BE2C (cell line): ENCODE data around the gene SHC3.

Experiments
- DNase-seq: peaks from one replicate; pipeline ENCODE4 v3.0.0-alpha.2; 2020
- H3K27me3 ChIP-seq: fragments of 250-450 bp; sonication (Bioruptor Pico); 2 replicates; pipeline ENCODE4 v1.5.1; 2020; ENCODE audit warnings: mild to moderate bottlenecking
- H3K36me3 ChIP-seq: fragments of 250-450 bp; sonication (Bioruptor Pico); 2 replicates; pipeline ENCODE4 v1.5.1; 2020; ENCODE audit warnings: mild to moderate bottlenecking
- H3K4me1 ChIP-seq: fragments of 250-450 bp; sonication (Bioruptor Pico); 2 replicates; pipeline ENCODE4 v1.5.1; 2020
- H3K4me3 ChIP-seq: 2 replicates; pipeline ENCODE4 v1.5.1; 2011; ENCODE audit warnings: low read depth, low read length
- H3K9me3 ChIP-seq: fragments of 250-450 bp; sonication (Bioruptor Pico); 2 replicates; pipeline ENCODE4 v1.5.1; 2020
- TF ChIP-seq, protein P1 (sequence below): IDR thresholded peaks from 2 replicates; pipeline ENCODE4 v1.5.1; 2012; ENCODE audit warnings: mild to moderate bottlenecking, low read depth, low read length

The SHC3 gene

DNA sequence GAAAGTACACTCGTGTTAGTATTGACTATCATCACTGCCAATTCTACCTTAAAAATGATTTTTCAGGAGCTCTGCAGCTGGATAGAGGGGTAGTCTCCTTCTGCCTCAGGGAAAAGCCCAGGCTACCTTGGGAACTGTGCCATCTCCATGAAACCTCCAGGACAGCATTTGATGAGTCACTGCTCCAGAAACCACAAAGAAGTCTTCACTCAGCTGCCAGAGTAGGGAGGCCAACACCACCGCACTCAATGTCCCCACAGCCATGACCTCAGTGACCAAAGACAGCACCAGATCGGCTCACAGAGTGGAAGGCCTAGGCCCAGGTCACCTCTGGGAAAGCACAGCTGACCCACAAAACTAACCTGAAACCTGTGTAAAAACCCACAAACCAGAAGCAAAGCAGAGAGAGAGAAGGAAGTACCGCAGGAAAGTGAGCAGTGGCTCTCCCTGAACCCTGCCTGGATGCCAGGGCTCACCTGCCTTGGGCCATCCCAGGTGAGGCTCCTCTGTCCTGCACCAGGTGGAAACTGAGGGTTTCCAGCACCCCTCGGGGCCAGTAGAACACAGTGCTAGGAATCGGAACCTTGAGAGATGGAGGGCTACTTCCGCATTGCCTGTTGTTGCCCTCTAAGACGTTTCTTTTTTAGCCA is 157.3 kb downstream of the SHC3 start:
- no peaks in the 10 kb centered on the region for H3K4me1 ChIP-seq
- H3K36me3 ChIP-seq = peaks cover 11% of the 10 kb centered on the region
- no peak overlapping the region for H3K4me3 ChIP-seq
- H3K27me3 ChIP-seq = no peaks in the 10 kb centered on the region
- no peaks in the 10 kb centered on the region for H3K9me3 ChIP-seq
- DNase-seq = no peak
- TF ChIP-seq, protein P1, sequence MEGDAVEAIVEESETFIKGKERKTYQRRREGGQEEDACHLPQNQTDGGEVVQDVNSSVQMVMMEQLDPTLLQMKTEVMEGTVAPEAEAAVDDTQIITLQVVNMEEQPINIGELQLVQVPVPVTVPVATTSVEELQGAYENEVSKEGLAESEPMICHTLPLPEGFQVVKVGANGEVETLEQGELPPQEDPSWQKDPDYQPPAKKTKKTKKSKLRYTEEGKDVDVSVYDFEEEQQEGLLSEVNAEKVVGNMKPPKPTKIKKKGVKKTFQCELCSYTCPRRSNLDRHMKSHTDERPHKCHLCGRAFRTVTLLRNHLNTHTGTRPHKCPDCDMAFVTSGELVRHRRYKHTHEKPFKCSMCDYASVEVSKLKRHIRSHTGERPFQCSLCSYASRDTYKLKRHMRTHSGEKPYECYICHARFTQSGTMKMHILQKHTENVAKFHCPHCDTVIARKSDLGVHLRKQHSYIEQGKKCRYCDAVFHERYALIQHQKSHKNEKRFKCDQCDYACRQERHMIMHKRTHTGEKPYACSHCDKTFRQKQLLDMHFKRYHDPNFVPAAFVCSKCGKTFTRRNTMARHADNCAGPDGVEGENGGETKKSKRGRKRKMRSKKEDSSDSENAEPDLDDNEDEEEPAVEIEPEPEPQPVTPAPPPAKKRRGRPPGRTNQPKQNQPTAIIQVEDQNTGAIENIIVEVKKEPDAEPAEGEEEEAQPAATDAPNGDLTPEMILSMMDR = no peak

DNA sequence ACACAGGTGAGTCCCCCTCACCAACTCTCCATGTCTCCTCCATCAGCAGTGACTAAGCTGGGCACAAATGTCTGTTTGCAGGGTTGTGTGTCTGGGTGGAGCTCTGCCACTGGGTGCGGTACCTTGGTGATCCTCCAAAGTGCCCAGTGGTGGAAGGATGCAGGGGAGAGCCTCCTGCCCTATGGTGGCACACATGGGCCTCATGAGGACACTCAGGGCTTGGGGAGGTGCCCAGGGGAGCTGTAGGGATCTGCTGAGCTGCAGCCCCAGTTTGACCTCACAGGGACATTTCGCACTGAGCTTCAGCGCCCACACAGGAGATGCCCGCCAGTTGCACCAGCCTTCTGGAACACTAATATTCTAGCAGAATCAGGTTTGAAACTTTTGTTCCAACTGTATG is 157.9 kb downstream of the SHC3 start:
- Histone ChIP-seq H3K36me3 (peaks cover 11% of the 10 kb centered on the region), H3K27me3 (no peaks in the 10 kb centered on the region), H3K4me1 (no peaks in the 10 kb centered on the region), H3K9me3 (no peaks in the 10 kb centered on the region), H3K4me3 (no peak overlapping the region)
- TF ChIP-seq, protein P1 = no peak
- DNase-seq = no peak

DNA sequence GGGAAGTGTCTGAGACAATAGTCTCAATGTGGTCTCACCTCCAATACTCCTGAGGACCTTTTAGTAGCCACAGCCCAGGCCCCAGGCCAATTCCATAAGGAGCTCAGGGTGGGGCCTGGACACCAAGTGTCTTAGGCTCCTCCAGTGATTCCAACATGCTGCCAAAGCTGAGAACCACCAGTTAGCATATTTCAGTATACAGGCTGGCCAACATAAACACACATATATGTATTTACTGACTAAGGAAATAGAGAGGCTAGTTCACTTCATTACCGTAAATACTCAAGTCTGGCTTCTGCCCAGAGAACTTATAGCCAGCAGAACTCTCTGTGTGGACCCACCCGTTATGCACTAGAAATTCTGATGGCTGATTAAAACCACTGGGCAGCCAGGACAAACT is 163.3 kb downstream of the SHC3 start:
- TF ChIP-seq, protein P1 = no peak
- no peak for DNase-seq

DNA sequence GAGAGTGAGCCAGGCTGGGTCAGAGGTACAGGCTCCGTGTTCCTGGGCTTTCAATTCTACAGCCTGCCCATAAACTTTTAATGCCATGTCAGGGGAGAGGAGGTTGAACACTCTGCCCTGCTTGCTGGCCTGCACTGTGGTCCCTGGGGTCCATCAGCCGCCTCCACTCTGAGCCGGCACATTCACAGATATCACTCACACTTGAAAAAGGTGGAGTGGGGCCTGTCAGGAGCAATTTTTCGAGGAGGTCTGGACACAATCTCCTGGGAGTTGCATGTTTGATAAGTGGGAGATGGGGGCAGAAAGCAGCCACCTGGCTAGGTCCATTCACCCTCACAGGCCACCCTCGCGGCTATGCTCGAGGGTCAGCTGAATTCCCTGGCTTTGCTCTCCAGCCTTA is 164.5 kb downstream of the SHC3 start:
- DNase-seq = no peak
- H3K9me3 ChIP-seq = no peaks in the 10 kb centered on the region
- no peaks in the 10 kb centered on the region for H3K4me1 ChIP-seq
- no peak overlapping the region for H3K4me3 ChIP-seq
- no peaks in the 10 kb centered on the region for H3K27me3 ChIP-seq
- peaks cover 43% of the 10 kb centered on the region for H3K36me3 ChIP-seq
- TF ChIP-seq, protein P1 = no peak

More for the DNA sequence above, 163.3 kb downstream of the SHC3 start:
- Histone ChIP-seq H3K4me3 (no peak overlapping the region), H3K9me3 (no peaks in the 10 kb centered on the region), H3K27me3 (no peaks in the 10 kb centered on the region), H3K36me3 (peaks cover 39% of the 10 kb centered on the region), H3K4me1 (no peaks in the 10 kb centered on the region)

DNA sequence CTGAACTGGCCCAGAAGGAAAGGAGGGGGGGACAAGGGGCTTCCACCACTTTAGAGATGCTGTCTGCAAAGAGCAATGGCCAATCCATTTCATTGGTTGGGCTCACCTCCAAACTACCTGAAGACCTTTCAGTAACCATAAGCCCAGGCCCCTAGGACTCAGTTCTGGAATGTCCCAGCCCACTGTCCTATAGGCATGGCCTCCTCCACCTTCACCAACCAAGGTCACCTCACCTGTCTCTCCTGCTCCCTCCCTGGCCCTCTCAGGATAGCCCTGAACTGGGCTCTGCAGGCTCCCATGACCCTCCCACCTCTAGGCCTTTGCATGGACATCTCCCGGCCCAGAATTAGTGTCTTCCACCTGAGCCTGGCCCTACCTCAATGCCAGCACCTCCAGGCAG is 165.0 kb downstream of the SHC3 start:
- no peak overlapping the region for H3K4me3 ChIP-seq
- no peaks in the 10 kb centered on the region for H3K4me1 ChIP-seq
- TF ChIP-seq, protein P1 = no peak
- no peak for DNase-seq
- H3K36me3 ChIP-seq = peaks cover 47% of the 10 kb centered on the region
- no peaks in the 10 kb centered on the region for H3K9me3 ChIP-seq
- no peaks in the 10 kb centered on the region for H3K27me3 ChIP-seq

DNA sequence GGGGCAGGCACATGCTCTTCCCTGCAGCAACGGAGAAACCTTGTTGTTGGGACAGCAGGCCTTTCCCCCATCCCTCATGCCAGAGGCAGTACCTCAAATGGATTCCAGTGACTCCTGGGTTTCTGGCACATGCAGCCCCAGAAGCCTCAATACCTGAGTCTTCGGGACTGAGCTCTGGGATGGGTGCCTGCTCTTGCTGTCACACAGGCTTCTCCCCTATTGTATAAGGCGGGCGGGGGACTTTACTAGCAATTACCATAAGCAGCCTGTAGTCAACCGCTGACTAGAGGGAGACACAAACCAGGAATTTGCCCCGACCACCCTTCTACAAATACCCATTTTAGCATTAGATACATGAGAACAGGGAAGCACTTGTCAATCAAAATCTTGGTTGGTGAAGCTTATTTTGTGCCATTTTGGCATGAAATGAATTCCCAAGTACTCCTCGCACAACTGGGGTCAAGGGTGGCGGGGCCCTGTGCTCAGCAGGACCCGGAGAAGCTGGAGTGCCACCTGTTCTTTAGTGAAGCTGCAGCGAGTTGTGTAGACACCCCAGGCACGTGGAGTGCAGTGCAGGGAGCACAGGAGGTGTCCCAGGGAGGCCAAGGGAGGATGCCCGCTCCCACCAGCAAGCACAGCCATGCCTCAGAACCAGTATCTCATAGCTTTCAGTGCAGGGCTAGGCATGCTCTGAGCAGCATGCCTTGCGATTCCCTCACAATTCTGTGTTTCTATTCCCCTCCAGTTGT is 166.2 kb downstream of the SHC3 start:
- H3K36me3 ChIP-seq = peaks cover 47% of the 10 kb centered on the region
- H3K27me3 ChIP-seq = no peaks in the 10 kb centered on the region
- no peaks in the 10 kb centered on the region for H3K4me1 ChIP-seq
- H3K9me3 ChIP-seq = no peaks in the 10 kb centered on the region
- TF ChIP-seq, protein P1 = no peak
- H3K4me3 ChIP-seq = no peak overlapping the region
- no peak for DNase-seq
